Measurements from ENCODE around the gene LBHD1.

GRCh38 chr11:62666259-62666926, 5.7 kb downstream of the LBHD1 start:
- no peak for TF ChIP-seq POLR2A (IDR thresholded peaks at IDR 0.05)
- TF ChIP-seq, protein P1, sequence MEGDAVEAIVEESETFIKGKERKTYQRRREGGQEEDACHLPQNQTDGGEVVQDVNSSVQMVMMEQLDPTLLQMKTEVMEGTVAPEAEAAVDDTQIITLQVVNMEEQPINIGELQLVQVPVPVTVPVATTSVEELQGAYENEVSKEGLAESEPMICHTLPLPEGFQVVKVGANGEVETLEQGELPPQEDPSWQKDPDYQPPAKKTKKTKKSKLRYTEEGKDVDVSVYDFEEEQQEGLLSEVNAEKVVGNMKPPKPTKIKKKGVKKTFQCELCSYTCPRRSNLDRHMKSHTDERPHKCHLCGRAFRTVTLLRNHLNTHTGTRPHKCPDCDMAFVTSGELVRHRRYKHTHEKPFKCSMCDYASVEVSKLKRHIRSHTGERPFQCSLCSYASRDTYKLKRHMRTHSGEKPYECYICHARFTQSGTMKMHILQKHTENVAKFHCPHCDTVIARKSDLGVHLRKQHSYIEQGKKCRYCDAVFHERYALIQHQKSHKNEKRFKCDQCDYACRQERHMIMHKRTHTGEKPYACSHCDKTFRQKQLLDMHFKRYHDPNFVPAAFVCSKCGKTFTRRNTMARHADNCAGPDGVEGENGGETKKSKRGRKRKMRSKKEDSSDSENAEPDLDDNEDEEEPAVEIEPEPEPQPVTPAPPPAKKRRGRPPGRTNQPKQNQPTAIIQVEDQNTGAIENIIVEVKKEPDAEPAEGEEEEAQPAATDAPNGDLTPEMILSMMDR (IDR thresholded peaks at IDR 0.05), result no peak
- TF ChIP-seq POLR2AphosphoS5 (IDR thresholded peaks at IDR 0.05), result no peak
- no peak for TF ChIP-seq EP300 (IDR thresholded peaks at IDR 0.05; ENCODE audit: low read depth)

All from transverse colon (tissue), 4 donors.